Islet of Langerhans (tissue), 1 donor: ENCODE results near the gene LITAFD.
"Not testable (repeated sequence)": the region's sequence is repeated elsewhere in the genome, so short reads cannot be mapped to it uniquely, and the experiment has no call there.

Source experiments
- FAIRE-seq: peaks from one replicate; lab custom pipeline; 2011; peaks lifted over from hg19 to GRCh38; lab: Jason Lieb, UNC

LITAFD gene

DNA sequence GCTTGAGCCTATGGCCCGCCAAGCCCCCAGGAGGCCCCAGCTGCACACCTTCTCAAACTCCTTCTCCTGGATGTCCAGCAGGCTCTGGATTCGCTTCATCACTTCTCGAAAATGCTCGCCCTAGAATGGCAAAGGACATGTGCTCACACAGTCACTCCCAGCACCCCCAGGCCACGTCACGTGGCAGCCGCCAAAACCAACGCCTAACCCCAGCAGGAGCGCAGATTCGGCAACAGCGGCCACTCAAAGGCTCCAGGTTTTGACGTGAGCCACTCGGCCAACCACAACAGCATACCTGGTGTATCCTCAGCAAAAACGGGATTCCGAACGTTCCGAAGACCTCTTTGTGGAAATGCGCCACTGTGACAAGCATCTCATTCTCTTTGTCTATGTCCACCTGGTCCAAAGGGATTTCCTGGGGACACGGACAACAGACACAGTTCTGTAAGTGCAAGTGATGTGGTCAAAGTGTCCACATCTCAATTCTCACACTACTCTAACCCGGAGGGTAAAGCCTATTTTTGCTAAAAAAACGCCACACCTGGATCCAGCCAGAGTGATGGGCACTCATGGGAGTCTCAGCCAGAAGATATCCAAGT is 12.7 kb downstream of the LITAFD start:
- FAIRE-seq: no peak

DNA sequence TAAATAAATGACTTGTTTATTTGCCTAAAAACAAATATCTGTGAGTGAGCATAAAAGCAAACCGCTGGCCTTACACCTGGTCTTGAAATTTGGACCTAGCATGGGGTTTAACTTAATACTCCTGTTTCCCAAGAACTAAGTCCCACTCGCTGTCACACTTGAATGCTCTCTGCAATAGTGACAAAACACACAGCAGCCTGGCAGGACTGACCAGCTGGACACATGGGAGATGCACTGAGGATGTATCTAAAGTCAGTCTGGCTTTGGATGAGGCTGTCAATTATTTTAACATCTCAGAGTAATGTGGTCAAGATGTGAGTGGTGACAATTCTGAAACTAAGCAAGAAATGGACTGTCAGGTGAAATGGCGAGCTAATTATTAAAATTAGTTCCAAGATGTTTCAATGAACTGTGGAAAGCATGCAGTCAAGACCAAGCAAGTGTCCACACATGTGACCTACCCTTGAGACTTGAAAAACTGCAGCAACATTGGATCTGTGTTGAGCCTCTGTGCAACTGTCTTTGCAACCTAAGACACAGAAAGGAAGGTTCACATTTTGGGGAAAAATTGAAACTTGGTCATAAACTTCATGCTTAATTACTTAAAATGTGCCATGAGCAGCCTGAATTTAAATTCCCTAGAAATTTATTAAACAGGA is 16.6 kb downstream of the LITAFD start:
- FAIRE-seq: no peak

DNA sequence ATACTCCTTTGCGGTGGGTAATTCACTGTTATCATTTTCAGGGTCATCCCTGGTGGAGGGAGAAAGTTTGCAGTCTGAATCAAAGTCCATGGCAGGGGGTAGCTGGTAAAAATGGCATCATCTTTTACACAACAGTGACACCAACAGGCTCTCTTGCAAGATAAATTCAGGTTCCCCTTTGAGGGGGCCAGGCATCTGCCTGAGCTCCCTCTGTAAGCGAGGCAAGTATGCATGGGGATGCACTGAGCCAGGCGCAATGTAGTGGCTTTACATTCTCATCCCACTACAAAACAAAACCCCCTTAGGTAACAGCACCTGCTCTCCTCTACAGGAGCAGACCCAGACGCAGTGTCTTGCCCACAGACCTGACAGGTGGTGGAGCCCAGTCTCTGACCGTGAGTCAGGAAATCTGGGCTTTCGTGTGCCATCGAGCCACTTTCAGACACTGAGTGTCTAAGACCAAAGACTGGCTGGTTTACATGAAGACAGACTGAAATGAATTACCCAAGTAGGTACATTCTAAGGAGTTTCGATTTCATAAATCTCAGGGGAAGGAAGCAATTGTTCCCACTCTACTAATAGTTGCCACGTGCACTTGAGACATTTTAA is 17.7 kb downstream of the LITAFD start:
- FAIRE-seq: no peak

DNA sequence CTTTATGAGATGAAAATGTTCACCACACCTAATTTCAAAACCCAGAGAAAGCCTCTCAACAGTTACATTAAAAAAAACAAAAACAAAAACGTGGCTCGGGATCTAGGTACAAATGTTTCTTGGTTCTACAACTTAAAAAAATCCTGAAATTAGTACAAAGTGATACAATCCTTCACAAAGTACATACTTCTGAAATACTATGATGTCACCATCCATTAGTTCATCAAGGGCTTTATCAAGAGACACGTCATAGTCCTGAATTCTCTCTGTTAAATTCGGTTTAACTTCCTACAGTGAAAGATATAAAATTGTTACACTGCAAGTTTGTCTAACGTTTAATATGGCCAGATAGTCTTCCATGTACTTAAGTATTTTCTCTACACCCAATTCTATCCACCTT is 18.2 kb downstream of the LITAFD start:
- FAIRE-seq: no peak

DNA sequence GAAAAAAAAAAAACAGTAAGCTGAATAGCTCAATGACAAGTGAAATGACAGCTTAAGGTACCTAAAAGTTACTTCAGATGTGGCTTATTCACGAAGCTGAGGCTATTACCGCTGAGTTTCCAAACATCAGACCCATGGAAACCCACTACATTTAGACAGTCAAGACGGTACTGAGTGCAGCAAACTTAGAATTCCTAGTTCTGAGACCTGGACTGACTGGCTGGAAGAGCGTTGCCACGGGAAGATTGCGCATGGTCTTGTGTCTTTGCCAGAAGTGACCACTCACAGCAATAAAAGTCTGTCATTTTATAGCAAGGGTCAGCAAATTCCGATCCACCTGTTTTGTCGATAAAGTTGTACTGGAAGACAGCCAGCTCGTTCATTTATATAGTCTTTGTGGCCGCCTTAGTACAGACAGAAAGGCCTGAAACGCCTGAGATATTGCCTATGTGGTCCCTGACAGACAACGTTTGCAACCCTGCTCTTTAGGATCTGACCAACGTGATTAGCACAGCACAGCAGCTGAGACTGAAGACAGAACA is 19.2 kb downstream of the LITAFD start:
- FAIRE-seq: no peak

DNA sequence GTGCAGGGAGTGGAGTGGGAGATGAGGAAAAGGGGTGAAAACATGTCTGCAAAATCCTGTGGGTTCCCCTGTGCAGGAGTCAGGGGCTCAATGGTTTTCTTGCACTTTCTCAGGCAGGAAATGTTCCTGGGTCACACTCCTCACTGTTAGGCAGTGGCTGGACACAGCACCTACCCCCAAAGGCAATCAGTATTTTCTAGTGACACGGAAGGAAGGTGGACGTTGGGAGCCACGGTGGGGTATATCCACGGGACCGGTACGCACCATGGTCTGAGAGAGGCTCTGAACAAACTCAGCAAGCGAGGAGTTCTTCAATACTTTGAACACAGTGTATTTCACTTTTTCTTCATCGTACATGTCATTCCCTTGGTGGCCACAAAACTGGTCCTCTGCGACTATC is 20.9 kb downstream of the LITAFD start:
- no peak for FAIRE-seq

DNA sequence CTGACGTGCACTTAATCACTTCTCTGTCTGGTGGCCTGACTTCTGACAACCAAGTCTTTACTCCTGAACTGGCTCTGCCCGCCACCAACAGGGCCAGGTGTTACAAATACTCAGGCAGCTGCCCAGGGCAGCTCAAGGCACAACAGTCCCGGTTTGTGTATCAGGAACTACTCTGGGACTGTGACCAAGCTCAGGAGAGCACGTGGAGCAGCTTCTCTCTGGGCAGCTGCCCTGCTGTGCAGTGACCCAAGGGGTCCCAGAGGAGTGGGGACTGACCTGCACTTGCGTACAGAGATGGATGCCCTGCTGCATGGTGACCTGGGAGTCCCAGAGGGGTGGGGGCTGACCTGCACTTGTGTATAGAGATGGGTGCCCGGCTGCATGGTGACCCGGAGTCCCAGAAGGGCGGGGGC is 21.9 kb downstream of the LITAFD start:
- FAIRE-seq: no peak

DNA sequence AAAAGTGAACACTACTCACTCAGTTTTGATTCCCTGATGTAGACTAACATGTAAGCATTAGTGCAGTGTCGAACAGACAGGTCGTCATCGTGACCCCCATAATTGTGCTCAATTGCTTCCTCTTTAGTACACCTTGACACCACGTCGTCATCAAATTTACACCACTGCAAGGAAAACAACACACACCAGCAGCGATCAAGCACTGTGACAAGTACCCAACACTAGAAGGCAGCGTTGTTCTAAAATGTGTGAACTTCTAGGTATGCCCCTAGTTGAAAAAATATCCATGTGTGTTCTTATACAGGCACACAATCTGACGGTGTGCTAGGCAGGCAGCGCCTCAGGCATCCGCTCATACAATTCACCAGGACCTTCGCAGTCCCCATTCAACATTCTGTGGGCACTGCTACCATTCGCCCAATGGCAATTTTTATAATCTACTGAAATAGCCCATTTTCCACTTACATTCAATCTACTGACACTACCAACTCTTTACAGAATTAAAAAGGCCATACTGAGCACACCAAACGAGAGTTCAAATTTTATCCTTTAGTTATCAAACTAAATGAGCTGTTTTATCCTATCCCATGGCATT is 23.1 kb downstream of the LITAFD start:
- FAIRE-seq: no peak

DNA sequence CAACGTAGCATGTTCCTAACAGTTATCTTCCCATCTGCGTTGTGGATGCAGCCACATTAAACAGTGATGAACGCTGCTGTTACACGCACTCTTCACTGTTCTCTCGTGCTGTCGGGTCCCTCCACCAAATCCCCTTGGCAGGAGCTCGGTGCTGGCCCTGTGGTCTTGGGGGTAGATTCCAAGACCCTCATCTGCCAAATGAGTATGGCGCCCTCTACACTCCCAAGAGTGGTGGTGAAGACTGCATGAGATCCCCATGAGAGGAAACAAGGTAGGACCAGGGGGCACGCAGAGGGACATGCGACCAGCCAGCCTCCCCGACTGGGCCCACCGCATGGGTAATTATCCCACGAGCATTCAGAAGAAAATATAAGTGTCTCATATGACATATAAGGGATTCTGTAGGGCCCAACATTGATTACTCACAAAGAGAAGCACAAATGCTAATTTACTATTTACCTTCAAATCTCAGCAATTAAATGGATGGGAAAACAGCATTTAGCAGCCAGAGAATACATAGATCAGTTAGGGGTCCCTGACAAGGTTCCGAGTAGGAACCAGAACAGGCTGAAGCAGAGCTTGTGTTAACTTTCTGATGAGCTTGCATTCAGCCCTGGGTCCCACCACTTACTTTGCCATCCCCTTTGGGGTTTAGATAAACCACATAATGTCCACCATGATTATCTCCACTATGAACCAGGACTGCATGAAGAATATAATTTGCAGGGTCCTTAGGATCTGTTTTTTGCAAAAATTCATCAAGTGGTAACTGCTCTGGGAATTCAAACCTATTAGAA is 23.8 kb downstream of the LITAFD start:
- no peak for FAIRE-seq

DNA sequence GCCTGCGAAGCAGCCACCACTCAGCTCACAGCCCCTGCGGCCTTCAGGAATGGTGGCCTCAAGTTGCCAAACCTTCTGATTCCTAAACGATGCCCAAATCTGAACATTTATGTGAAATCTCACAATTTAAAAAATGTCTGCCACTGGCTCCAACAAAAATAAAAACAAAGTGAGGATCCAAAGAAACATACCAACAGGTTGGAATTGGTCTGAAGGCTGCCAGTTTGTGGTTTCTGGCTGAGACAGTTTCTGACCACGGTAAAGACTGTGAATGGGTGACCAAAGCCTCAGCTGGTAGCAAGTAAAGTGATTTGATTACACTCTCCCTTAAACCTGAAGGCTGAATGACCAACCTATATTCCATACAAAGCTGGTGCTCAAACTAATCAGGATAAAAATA is 24.9 kb downstream of the LITAFD start:
- FAIRE-seq: no peak

DNA sequence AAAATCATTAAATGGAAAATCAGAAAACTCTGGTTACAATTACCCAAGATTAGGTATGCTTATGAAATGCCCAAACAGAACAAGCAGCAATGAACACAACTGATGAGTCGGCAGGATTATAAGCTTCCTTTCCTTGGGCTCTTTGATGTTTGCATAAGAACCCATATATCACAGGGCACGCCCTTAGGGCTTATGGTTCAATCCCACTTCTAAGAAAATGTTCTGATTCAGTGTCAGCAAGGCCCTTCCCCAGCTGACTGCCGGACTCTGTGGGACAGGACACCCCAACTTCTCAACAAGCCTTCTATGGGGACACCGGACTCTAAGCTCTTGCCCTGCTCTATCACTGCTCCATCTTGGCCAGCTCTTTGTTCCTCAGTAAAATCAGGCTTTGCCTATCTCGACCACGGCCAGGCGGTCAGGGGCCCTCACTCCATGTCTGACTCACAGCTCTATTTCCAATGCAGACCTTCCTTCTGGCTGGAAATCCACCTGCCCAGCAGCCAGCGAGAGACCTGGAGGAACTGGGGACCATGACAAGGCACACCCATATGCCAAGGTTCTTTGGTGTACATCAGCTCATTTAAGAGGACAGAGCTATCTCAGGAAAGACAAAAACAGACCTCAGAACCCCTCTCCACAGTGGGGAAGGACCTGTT is 26.8 kb downstream of the LITAFD start:
- no peak for FAIRE-seq

DNA sequence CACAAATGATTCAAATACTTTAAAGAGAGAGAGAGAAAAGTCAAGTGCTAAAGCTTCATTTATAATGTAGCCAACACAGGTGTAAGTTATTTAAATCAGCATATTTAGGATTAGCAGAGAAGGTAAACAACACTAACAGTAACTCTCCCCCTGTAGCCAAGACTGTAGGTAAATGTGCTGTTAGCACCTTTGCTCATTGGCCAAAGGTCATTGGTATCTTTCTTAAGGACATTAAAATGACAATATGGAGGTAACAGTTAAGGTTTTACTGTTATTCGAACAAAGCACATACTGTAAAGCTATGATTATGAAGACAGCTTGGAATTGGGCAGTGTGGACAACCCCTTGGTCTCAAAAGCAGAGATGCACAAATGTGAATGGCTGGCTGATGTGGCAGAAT is 28.7 kb downstream of the LITAFD start:
- FAIRE-seq: no peak

DNA sequence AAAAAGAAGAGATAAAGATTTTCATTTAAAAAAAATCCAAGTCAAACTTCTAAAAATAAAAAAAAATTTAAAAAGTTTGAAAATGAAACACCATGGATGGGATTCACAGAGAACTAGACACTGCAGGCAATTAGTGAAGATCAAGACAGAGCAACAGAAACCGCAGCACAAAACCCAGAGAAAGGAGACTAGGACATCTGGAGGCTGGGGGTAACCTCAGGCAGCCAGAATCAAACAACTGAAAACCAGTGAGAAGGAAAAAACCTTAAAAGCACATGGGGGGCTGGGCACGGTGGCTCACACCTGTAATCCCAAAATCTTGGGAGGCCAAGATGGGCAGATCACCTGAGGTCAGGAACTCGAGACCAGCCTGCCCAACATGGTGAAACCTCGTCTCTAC is 30.6 kb downstream of the LITAFD start:
- FAIRE-seq: no peak

DNA sequence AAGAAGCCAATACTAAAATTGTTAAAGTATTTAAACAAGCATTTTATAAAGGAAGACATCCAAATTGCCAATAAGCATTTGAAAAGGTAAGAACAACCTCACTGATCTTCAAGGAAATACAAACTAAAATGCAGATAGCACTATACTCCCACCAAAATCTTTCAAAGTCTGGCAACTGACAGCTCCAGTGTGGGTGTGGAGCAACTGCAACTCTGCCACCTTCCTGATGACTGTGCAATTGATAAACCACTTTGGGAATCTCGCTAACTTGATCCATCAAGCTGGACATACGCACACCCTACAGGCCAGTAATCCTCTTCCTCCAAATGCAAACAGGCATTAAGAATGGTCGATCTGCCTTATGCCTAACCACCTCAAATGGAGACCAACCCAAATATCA is 31.9 kb downstream of the LITAFD start:
- FAIRE-seq: no peak

DNA sequence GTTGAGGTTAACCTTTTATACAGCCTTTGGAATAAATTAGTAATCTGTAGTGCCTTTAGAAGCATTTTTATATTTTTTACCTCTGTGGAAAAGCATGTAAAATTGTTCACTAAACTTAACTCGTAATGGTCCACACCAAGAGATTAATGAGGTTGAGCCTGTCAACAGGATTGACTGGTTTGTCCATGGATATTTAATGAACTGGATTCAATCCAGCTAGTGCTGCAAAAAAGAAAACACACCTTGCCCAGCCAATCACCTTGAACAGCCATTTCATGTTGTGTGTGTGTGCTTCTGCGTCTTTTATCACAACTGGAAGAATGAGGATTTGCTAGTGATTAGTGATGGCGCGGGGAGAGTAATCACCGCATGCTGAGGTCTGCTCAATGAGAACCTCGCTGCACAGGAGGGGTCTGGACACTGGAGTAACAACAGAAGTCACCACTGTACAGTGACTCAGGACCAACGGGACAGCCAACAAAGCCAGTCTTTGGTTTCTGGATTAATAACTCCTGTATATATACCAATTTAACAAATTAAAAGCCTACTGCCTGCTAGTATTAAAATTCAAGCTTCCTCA is 33.7 kb downstream of the LITAFD start:
- FAIRE-seq: no peak

DNA sequence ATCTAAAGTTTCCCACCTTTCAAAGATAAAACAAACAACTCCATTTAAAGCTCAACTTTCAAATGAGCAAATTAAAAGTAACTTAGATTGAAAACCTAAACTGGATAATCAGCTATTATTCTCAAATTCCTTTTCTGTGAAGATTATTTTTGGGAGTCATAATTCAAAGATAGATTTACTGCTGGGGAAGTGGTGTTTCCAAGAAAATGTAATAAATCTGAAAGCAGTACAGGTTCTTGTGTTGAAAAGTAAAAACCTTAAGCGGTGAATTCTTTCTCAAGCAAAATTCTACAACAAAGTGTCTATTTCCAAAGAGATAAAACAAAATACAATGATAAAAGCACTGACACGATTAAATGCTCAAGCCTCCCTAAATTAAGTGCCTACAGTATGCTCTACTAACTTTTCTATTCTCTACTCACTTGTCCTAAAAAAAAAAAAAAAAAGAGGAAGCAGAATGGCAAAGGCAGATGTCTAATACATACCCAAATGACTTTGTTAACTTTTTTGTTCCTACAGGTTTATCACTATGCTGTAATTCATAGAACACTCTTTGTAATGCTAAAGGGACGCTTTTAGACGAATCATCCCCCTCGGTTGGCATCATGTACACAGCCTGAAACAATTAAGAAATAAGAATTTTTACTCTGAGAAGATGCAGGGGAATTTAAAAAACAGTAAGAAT is 34.5 kb downstream of the LITAFD start:
- no peak for FAIRE-seq

DNA sequence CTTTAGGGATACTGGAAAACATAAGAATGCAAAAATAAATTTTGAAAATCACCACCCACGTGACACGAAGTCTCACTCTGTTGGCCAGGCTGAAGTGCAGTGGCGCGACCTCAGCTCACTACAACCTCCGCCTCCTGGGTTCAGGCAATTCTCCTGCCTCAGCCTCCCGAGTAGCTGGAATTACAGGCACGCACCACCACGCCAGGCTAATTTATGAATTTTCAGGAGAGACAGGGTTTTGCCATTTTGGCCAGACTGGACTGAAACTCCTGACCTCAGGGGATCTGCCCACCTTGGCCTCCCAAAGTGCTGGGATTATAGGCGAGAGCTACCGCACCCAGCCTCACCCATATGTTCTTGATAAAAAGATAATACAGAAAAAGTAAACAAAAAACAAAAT is 35.2 kb downstream of the LITAFD start:
- FAIRE-seq: not testable (repeated sequence)

DNA sequence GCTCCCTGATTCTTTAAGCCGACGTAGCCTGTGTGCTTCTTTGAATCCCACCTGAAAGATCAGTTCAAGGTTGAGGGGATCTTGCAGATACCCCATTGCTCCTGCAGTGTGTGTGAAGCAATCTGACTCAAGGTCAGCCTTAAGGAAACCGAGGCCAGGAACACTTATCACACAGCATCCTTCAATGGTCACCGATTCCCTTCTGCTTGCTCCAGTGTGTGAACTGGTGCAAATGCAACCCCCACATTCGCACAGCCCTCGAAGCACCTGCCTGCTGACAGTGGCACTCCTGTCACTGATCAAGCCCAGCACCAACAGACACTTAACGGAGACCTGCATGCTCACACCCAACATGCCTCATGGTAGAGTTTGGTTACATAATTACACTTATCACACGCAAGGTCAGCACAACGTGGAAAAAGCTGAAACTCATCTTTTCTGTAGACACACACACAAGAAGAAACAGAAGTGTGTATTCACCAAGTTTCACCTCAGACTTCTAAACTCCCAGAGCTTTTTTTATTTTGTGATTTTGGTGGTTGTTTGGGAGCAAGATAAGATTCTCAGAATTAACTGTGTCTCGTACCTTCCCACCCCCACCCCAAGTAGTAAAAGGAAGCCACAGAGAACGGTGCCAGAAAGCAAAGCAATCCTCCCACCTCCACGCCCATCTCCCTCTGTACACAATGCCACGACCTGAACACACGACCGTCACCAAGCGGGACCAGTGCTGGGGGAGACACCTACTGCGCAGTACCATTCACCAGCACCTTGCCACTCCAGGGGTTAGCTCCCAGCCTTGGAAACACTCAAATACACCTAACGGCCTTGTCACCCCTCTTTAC is 37.2 kb downstream of the LITAFD start:
- FAIRE-seq: no peak

DNA sequence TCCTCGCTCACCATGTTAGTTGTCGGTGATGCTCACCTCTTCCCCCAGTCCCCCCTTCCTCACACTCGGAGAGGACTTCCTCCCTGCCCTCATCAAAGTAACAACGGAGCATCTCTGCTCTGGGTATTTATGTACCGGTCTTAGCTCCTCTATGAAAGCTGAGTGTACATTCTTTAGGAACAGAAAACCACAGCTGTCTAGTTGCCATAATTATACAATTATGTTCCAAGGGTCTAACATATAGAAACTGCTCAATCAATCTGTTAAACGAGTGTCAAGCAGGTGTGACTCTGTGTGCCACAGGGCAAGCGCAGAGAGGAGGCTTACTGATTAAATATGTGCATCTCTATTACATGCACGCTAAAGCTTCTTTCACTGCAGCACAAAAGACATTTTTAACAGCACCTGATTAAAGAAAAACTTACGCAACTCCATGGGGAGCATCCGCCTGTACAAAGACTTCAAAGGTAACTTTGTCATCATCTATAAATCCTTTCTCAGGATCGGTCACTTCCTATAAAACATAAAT is 37.8 kb downstream of the LITAFD start:
- FAIRE-seq: no peak
